ENCODE measurements around the gene SLC22A1. TPM values are rescaled to one million over a fixed set of nuclear protein-coding genes. Genes with fewer than 3 reads are reported as not detected.
"Not testable (repeated sequence)": the region's sequence is repeated elsewhere in the genome, so short reads cannot be mapped to it uniquely, and the experiment has no call there.

SLC22A1 gene
- total RNA-seq, 2 donors from 2014 or later, result 0.26 to 0.33 TPM

GRCh38 chr6:160132297-160132637, 10.7 kb downstream of the SLC22A1 start:
- intact Hi-C loops (cut with DNase I), result loop anchor here (10.0 kb wide), 1 partner anchor 323 kb away; no protein-coding TSS in a partner anchor
- H3K9me3 ChIP-seq, result no peaks in the 10 kb centered on the region
- H3K4me1 ChIP-seq, result peaks cover 7% of the 10 kb centered on the region

DNA sequence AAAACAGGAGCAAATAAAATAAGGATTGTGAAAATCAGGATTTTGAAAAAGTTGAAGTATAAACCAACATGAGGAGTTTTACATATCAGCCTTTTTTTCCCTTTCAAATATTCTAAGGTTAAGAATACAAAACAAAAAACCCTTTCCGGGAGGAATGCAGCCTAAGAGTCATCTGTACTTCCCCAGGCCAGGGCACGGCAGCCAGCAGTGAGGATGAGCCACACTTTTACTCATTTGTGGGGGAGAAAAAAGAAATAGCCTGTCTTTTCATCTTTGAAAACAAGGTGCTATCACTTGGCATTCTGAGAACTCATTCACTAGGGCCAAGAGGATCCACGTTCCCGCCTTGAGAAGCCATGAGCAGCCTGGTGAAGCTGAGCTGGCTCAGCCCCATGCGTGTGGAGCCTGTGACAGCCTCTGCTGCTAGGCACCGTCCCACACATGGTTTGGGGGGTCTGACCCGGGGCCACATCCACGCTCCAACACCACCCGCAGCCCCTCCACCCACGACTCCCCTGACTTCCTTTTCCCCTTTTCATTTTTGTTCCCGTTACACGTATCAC, 11.2 kb downstream of the SLC22A1 start:
- WGBS, 2 donors, result 79 to 83% methylated on average over 12 of the region's 12 CpGs
- H3K27me3 ChIP-seq, result no peaks in the 10 kb centered on the region
- H3K4me3 ChIP-seq, result no peak overlapping the region
- no peaks in the 10 kb centered on the region for H3K36me3 ChIP-seq (replicated peaks in 1 of 2; ENCODE audit: insufficient read depth in 1 of 2, low read depth in 2 of 2)
- ATAC-seq, result no peak
- TF ChIP-seq CTCF (IDR thresholded peaks at IDR 0.05), result no peak
- no peak for TF ChIP-seq POLR2A (IDR thresholded peaks at IDR 0.05)
- H3K27ac ChIP-seq, result no peak overlapping the region
- no peaks in the 10 kb centered on the region for H3K9me3 ChIP-seq
- no peak for DNase-seq
- intact Hi-C loops (cut with DNase I), result loop anchor here (10.0 kb wide), 1 partner anchor 322 kb away; no protein-coding TSS in a partner anchor
- peaks cover 13% of the 10 kb centered on the region for H3K4me1 ChIP-seq

More at GRCh38 chr6:160132297-160132637, 10.7 kb downstream of the SLC22A1 start:
- ATAC-seq (no peak), DNase-seq (no peak)
- no peak for TF ChIP-seq POLR2A (IDR thresholded peaks at IDR 0.05)
- TF ChIP-seq CTCF (IDR thresholded peaks at IDR 0.05), result no peak
- no peaks in the 10 kb centered on the region for H3K36me3 ChIP-seq (replicated peaks in 1 of 2; ENCODE audit: insufficient read depth in 1 of 2, low read depth in 2 of 2)
- H3K27me3 ChIP-seq, result no peaks in the 10 kb centered on the region
- no peak overlapping the region for H3K27ac ChIP-seq
- H3K4me3 ChIP-seq, result no peak overlapping the region
- 81 to 84% methylated on average over 4 of the region's 4 CpGs for WGBS, 2 donors

DNA sequence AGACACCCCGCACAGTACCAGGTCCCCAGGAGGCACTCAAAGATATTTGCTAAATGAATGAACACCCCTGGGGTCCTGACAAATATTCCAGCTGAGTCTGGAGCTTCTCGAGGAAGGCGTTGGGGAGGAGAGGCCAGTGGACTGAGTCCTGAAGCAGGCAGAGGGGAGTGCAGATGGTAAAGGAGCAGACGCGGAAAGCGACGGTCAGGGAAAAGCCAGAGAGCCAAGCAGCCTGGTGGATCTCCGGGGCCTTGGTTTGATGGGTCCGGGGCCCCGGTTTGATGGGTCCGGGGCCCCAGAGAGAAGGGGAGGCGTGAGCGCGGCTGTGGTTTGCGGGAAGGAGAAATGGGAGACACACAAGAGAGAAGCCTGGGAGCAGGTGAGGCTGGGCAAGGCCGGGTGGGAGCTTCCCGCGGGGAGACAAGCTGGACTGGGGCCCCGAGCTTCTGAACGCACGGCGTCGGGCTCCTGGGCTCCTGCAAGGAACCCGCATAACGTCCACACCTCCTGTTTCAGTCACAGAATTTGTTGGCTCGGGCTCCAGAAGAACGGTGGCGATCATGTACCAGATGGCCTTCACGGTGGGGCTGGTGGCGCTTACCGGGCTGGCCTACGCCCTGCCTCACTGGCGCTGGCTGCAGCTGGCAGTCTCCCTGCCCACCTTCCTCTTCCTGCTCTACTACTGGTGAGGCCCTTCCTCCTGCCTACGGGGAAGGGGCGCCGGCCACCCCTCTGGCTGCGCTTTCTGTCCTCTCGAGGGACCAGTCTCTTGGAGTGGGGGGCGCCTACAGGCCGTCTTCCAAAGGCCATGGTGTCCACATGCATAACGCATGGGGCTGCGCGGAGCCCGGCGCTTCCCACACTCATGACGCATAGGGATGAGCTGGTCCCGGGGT, 12.1 kb downstream of the SLC22A1 start:
- no peak overlapping the region for H3K4me3 ChIP-seq
- H3K36me3 ChIP-seq (replicated peaks in 1 of 2; ENCODE audit: insufficient read depth in 1 of 2, low read depth in 2 of 2), result no peaks in the 10 kb centered on the region
- no peak for DNase-seq
- intact Hi-C loops (cut with DNase I), result loop anchor here (10.0 kb wide), 1 partner anchor 321 kb away; no protein-coding TSS in a partner anchor
- H3K27ac ChIP-seq, result no peak overlapping the region
- no peaks in the 10 kb centered on the region for H3K9me3 ChIP-seq
- no peak for TF ChIP-seq POLR2A (IDR thresholded peaks at IDR 0.05)
- TF ChIP-seq CTCF (IDR thresholded peaks at IDR 0.05), result no peak
- no peak for ATAC-seq
- H3K4me1 ChIP-seq, result peaks cover 21% of the 10 kb centered on the region
- 91% methylated on average over 41 to 43 of the region's 47 CpGs for WGBS, 2 donors
- no peaks in the 10 kb centered on the region for H3K27me3 ChIP-seq

DNA sequence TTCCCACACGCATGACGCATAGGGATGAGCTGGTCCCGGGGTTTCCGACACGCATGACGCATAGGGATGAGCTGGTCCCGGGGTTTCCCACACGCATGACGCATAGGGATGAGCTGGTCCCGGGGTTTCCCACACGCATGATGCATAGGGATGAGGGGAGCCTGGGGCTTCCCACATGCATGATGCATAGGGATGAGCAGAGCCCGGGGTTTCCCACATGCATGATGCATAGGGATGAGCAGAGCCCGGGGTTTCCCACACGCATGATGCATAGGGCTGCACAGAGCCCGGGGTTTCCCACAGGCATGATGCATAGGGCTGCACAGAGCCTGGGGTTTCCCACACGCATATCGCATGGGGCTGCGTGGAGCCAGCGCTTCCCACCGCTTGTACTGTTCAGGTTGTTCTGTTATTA, 12.7 kb downstream of the SLC22A1 start:
- not testable (repeated sequence) for H3K4me3 ChIP-seq; ATAC-seq; H3K27me3 ChIP-seq; H3K27ac ChIP-seq; DNase-seq; H3K36me3 ChIP-seq (replicated peaks in 1 of 2; ENCODE audit: insufficient read depth in 1 of 2, low read depth in 2 of 2); H3K9me3 ChIP-seq
- peaks cover 25% of the 10 kb centered on the region for H3K4me1 ChIP-seq
- 87 to 98% methylated on average over 7 to 17 of the region's 20 CpGs for WGBS, 2 donors
- intact Hi-C loops (cut with DNase I), result loop anchor here (10.0 kb wide), 1 partner anchor 320 kb away; no protein-coding TSS in a partner anchor

GRCh38 chr6:160134779-160135547, 13.3 kb downstream of the SLC22A1 start:
- Histone ChIP-seq H3K4me1 (peaks cover 25% of the 10 kb centered on the region), H3K27me3 (no peaks in the 10 kb centered on the region), H3K36me3 (replicated peaks in 1 of 2; ENCODE audit: insufficient read depth in 1 of 2, low read depth in 2 of 2) (no peaks in the 10 kb centered on the region), H3K9me3 (no peaks in the 10 kb centered on the region), H3K4me3 (no peak overlapping the region), H3K27ac (no peak overlapping the region)
- intact Hi-C loops (cut with DNase I), result loop anchor here (10.0 kb wide), 1 partner anchor 320 kb away; no protein-coding TSS in a partner anchor
- DNase-seq, result no peak
- TF ChIP-seq CTCF (IDR thresholded peaks at IDR 0.05) (no peak), POLR2A (IDR thresholded peaks at IDR 0.05) (no peak)
- no peak for ATAC-seq
- WGBS, 2 donors, result 79 to 93% methylated on average over 4 to 6 of the region's 6 CpGs
